WTC11 (cell line): ENCODE data around the gene FAM163A.

Experiments used
- CTCF ChIP-seq: fragments of 200-600 bp; IDR thresholded peaks from 2 replicates; pipeline ENCODE4 v1.8.0; 2022; ENCODE audit warnings: antibody characterized with exemption
- GTF2I ChIP-seq: fragments of 250-450 bp; sonication (Bioruptor Pico); conservative IDR thresholded peaks from 2 replicates; pipeline ENCODE4 v1.4.0; 2021; ENCODE audit warnings: mild to moderate bottlenecking
- TEAD4 ChIP-seq: sonication (generic); formaldehyde crosslinking; IDR thresholded peaks from 2 replicates; pipeline ENCODE4 v1.8.0; 2022; ENCODE audit warnings: mild to moderate bottlenecking, missing genetic modification reagents
- ZBTB21 ChIP-seq: sonication (generic); formaldehyde crosslinking; IDR thresholded peaks from 2 replicates; pipeline ENCODE4 v1.8.1; 2023; ENCODE audit warnings: mild to moderate bottlenecking, missing genetic modification reagents, borderline replicate concordance
- TF ChIP-seq, protein P1 (sequence below): sonication (generic); formaldehyde crosslinking; IDR thresholded peaks from 2 replicates; pipeline ENCODE4 v1.8.1; 2023; ENCODE audit warnings: mild to moderate bottlenecking, missing genetic modification reagents, moderate library complexity

- TF ChIP-seq, protein P1, sequence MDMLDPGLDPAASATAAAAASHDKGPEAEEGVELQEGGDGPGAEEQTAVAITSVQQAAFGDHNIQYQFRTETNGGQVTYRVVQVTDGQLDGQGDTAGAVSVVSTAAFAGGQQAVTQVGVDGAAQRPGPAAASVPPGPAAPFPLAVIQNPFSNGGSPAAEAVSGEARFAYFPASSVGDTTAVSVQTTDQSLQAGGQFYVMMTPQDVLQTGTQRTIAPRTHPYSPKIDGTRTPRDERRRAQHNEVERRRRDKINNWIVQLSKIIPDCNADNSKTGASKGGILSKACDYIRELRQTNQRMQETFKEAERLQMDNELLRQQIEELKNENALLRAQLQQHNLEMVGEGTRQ (CRISPR knock-in tag), result no peak
- no peak for TF ChIP-seq TEAD4 (CRISPR knock-in tag)
- TF ChIP-seq GTF2I (CRISPR knock-in tag), result no peak
- no peak for TF ChIP-seq CTCF
- no peak for TF ChIP-seq ZBTB21
These were observed 51.6 kb downstream of the FAM163A start for GRCh38 chr1:179794669-179795068.
